ENCODE measurements around the gene ADNP2. TPM values are rescaled to one million over a fixed set of nuclear protein-coding genes. Genes with fewer than 3 reads are reported as not detected.

Gene ADNP2
- total RNA-seq, 4 donors from 2014 or later = 11.9 to 19.8 (median 15.2) TPM

DNA sequence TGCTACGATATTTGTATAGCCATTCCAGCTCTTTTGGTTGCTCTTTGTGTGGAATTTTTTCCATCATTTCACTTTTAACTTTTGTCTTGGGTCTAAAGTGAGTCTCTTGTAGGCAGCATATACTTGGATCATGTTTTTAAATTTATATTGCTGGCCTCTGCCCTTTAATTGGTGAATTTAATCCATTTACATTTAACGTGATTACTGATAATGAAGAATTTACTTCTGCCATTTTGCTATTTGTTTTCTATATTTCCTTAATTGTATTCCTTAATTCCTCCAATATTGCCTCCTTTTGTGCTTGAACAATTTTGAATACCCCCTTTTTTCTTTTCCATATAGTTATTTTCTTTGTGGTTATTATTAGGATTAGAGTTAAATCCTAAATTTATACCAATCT is 21.0 kb upstream of the ADNP2 start:
- TF ChIP-seq, protein P1, sequence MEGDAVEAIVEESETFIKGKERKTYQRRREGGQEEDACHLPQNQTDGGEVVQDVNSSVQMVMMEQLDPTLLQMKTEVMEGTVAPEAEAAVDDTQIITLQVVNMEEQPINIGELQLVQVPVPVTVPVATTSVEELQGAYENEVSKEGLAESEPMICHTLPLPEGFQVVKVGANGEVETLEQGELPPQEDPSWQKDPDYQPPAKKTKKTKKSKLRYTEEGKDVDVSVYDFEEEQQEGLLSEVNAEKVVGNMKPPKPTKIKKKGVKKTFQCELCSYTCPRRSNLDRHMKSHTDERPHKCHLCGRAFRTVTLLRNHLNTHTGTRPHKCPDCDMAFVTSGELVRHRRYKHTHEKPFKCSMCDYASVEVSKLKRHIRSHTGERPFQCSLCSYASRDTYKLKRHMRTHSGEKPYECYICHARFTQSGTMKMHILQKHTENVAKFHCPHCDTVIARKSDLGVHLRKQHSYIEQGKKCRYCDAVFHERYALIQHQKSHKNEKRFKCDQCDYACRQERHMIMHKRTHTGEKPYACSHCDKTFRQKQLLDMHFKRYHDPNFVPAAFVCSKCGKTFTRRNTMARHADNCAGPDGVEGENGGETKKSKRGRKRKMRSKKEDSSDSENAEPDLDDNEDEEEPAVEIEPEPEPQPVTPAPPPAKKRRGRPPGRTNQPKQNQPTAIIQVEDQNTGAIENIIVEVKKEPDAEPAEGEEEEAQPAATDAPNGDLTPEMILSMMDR (IDR thresholded peaks at IDR 0.05; ENCODE audit: low read depth) = no peak

DNA sequence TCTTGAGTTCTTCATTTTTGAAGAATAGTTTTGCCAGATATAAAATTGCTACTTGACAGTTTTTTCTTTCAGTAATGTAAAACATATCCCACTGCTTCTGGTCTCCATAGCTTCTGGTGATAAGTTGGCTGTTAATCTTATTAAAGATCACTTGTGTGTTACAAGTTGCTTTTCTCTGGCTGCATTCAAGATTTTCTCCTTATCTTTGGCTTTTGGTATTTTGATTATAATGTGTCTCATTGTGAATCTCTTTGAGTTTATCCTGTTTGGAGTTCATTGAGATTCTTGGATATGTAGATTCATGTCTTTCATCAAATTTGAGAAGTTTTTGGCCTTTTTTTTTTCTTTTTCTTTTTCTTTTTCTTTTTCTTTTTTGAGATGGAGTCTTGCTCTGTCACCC is 20.2 kb upstream of the ADNP2 start:
- TF ChIP-seq, protein P1 (IDR thresholded peaks at IDR 0.05; ENCODE audit: low read depth) = no peak

DNA sequence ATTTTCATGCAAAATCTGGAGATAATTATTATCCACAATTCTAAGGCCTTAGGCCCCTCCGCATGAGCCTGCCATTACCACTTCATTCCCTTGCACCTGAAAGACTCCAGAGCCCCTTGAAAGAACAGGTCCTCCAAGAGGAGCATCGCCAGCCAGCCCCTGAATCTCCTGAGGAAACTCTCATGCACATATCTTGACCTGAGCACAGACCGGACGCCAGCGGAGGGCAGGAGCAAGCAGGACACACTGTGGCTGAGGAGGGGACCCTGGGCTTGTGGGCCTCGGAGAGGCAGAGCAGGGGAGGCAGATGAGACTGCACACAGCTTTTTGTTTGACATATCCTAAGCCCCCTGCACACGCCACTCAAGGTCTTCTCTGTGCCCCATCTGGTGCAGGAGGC is 13.6 kb upstream of the ADNP2 start:
- TF ChIP-seq, protein P1 (IDR thresholded peaks at IDR 0.05; ENCODE audit: low read depth) = no peak

DNA sequence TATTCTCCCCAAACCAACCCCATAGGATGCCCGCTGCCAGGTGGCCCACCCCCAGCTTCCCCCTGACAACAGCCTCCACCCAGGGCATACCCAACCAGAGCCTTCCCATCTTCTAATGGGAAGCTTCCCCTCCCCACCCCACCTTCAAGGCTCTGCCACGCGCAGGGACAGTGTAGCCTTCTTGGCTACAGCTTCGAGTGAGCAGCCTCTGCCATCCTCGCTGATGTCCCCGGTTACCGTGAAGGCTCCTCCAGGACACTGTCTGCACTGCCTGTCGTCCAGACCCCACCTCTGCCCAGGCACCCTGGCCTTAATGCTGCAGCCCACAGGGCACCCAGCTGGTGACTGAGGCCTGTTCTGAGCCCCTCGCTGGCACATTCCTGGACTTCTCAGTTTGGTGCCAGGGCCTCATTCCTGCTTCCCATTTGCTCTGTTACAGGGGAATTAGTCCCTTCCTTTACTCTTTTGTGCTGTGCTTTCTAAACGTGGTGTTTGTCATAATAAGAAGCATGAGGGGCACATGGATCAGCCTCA is 13.0 kb upstream of the ADNP2 start:
- TF ChIP-seq, protein P1 (IDR thresholded peaks at IDR 0.05; ENCODE audit: low read depth) = no peak

DNA sequence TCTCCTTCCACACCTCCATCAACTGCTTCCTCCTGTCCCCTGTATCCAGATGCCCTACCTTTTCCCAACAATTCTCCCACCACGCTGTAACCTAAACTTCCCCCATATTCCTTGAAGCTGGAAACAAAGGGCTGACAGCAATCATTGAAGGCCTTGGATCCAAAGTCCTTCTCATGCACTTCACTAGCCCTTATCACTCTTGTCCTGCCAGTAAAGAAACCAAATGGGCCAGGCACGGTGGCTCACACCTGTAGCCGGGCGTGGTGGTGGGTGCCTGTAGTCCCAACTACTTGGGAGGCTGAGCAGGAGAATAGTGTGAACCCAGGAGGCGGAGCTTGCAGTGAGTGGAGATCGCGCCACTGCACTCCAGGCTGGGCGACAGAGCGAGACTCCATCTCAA is 11.9 kb upstream of the ADNP2 start:
- TF ChIP-seq, protein P1 (IDR thresholded peaks at IDR 0.05; ENCODE audit: low read depth) = no peak

DNA sequence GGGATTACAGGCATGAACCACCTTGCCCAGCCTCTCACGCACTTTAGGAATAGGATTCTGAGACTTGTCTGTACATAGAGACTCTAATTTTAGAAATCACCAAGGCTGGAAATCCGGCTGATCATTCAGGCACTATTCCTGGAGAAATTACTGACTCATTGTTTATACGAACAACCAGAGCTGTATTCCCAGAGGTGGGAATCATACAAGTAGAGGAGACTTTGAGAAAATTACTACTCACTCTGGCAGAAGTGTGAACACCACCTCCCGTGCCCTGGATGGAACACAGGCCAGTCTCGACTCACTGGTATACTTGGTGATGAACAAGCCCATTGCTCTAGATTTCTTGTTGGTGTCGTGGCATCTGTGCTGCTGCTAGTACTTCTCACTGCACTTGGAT is 5.8 kb upstream of the ADNP2 start:
- TF ChIP-seq, protein P1 (IDR thresholded peaks at IDR 0.05; ENCODE audit: low read depth) = no peak

DNA sequence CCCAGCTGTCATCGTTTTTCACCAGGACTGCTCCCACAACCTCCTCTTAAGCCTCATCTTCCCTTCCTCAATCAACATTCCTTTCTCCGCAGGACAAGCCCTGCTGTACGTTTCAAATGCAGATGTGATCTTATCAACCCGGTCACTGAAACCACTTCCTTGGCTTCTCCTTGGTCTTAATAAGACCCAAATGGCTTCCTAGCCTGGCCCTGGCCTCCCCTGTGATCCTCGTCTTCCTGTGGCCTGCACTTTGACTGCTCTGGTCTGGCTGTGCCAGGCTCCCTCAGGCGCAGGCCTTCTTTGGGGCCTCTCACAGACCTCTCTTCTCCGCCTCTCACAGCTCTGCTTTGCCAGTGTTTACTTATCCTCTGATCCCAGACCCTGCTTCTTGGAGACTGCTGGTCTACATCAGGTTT is 4.7 kb upstream of the ADNP2 start:
- TF ChIP-seq, protein P1 (IDR thresholded peaks at IDR 0.05; ENCODE audit: low read depth) = no peak

All from subcutaneous adipose tissue (tissue), 4 donors.